Pons (tissue), 1 donor: ENCODE measurements around the gene INPP5F.
"Not testable (repeated sequence)": the region's sequence is repeated elsewhere in the genome, so short reads cannot be mapped to it uniquely, and the experiment has no call there.

Source experiments
- DNase-seq: peaks from one replicate; pipeline ENCODE4 v3.0.0-alpha.2; 2016; ENCODE audit warnings: low spot score

Gene INPP5F

GRCh38 chr10:119780879-119781480 lies 55.1 kb downstream of the INPP5F start:
- DNase-seq = no peak

DNA sequence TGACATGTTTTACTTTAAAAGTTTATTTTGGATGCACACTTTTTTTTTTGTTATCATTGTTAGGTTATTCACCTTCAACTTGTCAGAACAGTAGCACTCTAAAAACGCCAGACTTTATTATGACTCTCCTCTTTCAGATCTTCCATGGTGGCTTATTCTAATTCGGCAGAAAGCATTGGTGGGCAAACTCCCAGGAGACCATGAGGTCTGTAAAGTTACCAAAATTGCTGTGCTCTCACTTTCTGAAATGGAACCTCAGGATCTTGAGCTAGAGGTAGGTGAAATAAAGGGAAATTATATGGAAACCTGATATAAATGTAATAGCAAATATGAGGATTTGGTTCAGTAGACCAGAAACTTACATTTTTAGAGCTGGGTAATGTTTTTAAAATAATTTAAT lies 55.6 kb downstream of the INPP5F start:
- DNase-seq = no peak

GRCh38 chr10:119782981-119783664 lies 57.3 kb downstream of the INPP5F start:
- peak; percentile 5 for DNase-seq

GRCh38 chr10:119783665-119784027 lies 57.8 kb downstream of the INPP5F start:
- DNase-seq = no peak

DNA sequence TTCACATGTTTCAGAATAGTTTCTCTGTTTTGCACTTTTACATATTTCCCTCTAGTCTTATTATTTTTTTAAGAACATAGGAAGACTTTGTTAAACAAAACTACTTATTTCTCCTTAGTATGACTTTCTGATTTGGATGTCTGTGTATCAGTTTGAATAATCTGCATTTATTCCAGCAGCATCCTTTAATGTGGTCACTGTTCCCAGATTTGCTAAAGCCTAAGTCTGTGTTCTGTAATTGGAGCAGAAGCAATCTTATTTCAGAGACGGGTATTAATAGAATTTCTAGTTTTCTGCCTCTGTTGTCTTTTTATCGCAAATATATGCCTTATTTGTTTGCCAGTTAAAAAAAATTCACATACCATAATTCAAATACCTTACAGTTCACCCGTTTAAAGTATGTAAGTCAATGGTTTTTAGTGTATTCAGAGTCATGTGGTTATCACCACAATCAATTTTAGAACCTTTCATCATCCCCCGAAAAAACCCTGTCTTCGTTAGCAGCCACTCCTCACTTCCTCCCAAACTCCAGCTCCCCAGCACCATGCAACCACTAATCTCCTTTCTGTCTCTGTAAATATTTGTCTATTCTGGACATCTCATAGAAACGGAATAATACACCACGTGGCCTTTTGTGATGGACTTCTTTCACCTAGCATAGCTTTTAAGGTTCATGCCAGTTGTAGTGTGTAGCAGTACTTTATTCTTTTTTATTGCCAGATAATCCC lies 58.7 kb downstream of the INPP5F start:
- DNase-seq = peak; percentile 70

DNA sequence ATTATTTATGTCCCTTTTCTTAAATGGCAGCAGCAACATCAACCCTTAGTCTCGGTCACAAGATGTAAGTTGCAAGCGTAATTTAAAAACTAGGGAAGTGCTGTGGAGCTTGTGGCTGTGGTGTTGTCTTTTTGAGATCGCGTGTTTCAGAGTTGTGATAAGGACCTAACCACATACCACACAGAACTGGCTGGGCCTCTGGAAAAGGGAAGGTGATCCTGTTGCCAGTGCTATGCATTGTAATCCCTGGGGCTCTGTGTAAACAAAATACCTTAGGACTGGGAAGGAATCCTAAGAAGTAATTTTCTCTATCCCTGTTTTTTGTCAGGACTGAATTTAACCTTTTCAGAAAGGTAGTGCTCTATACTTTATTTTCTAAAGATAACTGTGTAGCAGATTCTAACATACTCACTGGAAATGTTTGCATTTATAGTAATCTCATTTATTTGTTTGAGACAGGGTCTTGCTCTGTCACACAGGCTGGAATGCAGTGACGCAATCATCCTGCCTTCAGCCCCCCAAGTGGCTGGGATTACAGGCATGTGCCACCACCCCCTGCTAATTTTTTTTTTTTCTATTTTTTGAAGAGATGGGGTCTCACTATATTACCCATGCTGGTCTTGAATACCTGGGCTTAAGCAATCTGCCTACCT lies 60.4 kb downstream of the INPP5F start:
- peak; percentile 73 for DNase-seq

- not testable (repeated sequence) for DNase-seq
Measured at GRCh38 chr10:119795101-119795500, 69.3 kb downstream of the INPP5F start.

- DNase-seq = no peak
Measured at GRCh38 chr10:119796039-119796438, 70.2 kb downstream of the INPP5F start.

- DNase-seq = no peak
Measured at GRCh38 chr10:119801176-119801575, 75.3 kb downstream of the INPP5F start.

DNA sequence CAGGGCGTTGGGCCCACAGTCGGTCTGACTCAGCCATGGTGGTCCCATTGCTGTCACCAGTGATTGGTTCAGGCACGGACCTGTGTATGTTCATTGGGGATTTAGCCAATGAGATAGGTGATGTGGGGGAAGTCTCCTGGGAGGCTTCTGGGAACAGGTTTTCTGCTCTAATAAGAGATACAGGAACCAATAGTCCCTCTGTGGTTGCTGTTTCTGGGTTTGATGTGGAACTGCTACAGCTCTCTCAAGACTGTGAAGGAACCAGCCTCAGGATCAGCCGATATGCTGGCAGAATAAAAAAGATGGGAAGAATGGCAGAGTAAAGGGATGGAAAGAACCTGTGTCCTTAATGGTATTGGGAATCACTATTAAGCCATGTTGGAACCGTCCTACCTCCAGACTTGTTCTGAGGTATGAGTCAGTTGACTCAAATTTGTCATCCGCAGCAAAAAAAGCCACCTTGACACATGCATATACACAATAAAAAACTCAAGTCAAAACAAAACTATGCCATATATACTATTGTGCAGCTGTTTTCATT lies 76.2 kb downstream of the INPP5F start:
- DNase-seq = no peak

- DNase-seq = no peak
Measured at GRCh38 chr10:119803264-119803663, 77.4 kb downstream of the INPP5F start.

DNA sequence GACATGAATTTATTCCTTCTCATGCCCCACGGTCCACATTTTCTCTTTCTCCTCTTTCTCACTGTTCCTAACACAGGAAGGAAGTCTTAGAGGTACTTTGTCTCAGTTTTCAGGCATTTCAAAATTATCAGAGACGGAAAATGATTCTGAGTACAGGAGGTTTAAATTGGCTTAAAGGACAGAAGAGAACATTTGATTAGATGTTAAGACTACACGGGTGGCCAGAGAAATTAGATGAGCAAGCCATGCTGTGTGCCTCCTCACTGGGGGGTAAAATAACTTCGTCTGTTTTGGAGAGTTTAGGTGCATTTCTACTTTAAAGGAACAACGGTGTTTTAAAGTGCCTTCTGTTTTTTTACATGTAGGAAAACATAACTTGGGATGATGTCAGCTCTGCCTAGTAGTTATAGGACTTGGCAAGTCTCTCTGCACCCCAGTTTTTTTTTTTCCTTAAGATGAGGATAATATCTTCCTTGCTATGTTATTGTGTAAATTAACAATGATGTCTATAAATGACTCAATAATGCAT lies 79.9 kb downstream of the INPP5F start:
- no peak for DNase-seq

DNA sequence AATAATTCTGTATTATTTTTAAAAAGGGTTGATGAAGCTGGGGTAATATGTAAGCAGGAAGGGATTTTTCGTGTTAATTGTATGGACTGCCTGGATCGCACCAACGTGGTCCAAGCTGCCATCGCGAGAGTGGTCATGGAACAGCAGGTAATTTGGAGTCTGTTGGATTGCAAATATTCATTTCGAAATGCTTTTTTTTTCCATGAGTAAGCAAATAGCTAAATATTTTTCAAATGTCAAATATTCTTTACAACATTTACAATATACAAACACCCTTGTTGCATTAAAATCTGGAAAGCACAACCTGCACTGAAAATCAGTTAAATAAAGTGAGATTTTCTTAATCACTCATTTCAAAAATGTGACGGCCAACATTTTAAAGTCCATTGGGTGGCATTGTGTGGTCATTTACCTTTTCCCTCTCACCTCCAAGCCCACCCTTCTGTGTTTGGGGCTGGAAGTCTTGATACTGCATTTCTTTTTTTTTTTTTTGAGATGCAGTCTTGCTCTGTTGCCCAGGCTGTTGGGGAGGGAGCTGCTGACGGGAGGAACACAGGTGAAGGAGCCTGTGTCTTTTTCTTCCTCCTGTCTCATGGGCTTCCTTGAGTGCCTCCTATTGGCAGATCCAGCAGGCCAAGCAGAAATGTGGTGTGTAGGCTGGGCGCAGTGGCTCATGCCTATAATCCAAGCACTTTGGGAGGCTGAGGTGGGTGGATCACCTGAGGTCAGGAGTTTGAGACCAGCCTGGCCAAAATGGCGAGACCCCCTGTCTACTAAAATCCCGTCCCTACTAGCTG lies 80.7 kb downstream of the INPP5F start:
- no peak for DNase-seq

DNA sequence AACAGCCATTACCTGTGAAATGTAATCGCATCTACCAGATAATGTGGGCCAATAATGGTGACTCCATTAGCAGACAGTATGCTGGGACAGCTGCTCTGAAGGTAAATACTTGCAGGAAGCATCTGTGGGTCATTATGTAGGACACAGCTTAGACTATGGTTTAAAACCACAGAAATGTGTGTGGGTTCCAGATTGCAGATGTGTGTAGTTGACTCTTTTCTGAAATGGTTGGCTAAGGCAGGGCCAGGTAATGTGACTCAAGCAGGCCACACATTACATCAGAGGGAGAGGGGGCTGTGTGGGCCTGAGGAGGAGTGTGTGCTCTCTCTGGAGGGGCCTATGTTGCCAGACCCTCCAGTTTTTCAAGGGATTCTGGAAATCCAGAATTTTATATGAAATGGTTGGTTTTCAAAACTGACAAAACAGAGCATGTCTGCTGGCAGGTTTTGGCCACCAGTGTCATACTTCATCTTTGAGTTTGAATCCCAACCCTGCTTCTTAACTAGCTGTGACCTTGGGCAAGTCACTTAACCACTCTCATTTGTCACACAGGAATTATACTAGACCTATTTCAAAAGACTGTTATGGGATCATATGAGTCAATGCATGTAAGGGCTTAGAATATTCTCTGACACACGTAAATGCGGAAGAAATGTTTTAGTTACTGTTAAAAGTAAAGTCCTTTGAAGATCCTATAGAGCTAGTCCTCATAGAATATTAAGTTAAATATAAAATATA lies 82.3 kb downstream of the INPP5F start:
- DNase-seq = no peak

- DNase-seq = no peak
Measured at GRCh38 chr10:119811122-119811521, 85.3 kb downstream of the INPP5F start.

DNA sequence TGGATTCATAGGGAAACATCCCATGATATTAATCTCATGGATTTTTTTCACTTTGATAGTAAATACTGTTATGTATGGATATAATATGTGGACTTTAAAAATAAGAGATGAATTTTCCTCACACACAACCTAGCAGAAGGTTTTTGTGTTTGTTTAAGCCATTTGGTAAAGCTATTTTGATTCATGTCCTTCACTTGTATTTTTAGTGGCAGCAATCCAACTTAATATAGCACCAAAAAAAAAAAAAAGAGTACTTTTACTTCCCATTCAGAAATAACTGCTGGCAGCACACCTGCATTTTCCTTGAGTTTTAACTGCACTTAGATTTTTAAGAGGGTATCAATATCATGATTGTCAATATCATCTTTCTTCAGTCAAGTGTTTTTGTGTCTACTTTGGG lies 86.8 kb downstream of the INPP5F start:
- DNase-seq = no peak

DNA sequence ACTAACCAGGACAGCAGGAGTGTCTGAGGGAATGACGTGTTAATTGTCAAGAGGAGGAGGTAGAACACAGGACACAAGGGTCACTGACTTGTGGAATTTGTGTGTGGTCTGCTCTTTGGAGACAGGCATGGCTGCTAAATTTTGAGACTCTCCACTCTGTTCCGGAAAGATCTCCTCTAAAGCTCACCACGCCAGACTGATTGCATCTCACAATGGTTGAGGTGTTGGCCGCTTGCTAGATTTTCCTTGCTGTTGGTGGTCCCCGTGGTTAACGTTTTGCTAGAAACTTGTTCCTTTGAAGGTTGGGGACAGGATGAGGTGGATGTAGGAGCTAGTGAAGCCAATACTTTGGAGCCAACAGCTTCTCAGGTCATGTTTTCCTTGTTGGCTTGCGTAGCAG lies 89.8 kb downstream of the INPP5F start:
- no peak for DNase-seq

DNA sequence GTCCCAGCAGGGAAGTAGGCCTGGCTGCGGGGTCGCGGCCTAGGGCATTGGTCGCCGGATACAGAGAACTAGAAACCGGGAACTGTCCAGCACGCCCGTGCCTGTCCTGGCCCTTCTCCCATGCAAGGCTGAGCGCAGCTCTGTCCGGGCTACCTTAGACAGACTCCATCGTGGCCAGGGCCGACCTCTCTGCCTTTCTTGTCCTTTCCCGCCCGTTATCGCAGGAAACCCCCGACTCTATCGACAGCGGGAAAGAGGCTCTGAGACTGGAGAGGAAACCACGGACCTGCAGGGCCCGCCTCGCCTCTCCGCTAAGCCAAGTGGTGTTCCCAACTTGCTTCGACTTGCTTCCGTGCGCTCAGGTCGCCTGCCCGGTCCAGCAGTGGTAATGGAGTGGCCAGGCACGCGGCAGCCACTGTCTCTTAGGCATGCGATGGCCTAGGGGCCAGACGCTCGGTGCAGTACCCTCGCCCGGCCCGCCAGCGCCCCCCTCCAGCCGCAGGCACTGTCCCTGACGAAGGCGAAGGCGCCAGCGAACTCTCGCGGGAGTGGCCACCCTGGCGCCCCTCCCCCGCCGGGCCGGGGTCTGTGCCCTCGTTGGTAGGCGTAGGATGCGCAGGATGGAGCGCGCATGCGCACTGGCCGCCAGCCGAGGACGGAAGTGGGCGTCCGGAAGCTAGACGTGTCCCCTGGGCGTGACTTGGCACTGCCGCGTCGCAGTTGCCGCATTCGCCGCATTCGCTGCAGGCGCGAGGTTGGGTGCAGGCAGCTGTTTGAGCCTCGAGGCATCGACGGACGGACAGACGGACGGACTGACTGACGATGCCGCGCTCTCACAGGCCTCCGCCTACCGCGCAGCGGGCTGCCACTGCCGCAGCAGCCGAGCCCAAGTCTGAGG lies 92.4 kb downstream of the INPP5F start:
- peak; percentile 44 for DNase-seq

DNA sequence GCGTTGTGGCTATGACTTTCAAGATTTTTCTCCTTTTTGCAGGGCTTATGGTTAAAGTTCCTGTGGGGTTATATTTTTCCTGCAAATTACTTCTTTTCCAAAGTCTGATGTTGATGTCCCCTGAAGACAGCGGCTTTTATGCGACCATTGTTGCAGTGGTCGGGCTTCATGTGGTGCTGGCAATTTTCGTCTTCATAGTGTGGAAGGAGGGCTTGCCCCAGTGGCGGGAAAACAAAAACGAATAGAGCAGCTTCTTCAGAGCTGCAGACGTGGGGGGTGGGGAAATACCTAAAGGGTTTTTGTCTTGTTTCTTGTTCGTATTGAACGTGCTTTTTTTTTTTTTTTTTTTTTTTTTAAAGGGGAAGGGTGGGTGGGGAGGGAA lies 93.0 kb downstream of the INPP5F start:
- DNase-seq = no peak

- no peak for DNase-seq
Measured at GRCh38 chr10:119821182-119821581, 95.3 kb downstream of the INPP5F start.
